HG03095 (cell line): ENCODE results near the gene OR14C36.
"Not testable (repeated sequence)": the region's sequence is repeated elsewhere in the genome, so short reads cannot be mapped to it uniquely, and the experiment has no call there.

ENCODE experiments used
- ATAC-seq: cut with Tn5 transposase; IDR thresholded peaks from one replicate; pipeline ENCODE4 v1.9.1; 2021; ENCODE audit warnings: moderate library complexity; ENCODE audit not compliant: unreplicated experiment

OR14C36 gene

GRCh38 chr1:248348475-248348874, at the start of gene OR14C36:
Gene OR14C36, plus strand, starts transcription at chr1:248348775. Its CDS starts 0 bp downstream, at chr1:248348775.
- ATAC-seq = no peak

- ATAC-seq = no peak
Measured at GRCh38 chr1:248303324-248303723, 45.3 kb upstream of the OR14C36 start, which contains the start of gene OR2T12. Gene OR2T12, minus strand, starts transcription at chr1:248303424. Its CDS starts 7,846 bp downstream, at chr1:248295578.

GRCh38 chr1:248305672-248306071, 42.9 kb upstream of the OR14C36 start:
- not testable (repeated sequence) for ATAC-seq

- no peak for ATAC-seq
Measured at GRCh38 chr1:248306103-248306502, 42.5 kb upstream of the OR14C36 start.

- ATAC-seq = not testable (repeated sequence)
Measured at GRCh38 chr1:248306740-248307139, 41.8 kb upstream of the OR14C36 start.

- no peak for ATAC-seq
Measured at GRCh38 chr1:248316796-248317195, 31.8 kb upstream of the OR14C36 start.

GRCh38 chr1:248324468-248324867, 24.1 kb upstream of the OR14C36 start, which contains the start of gene OR2M7:
Gene OR2M7, minus strand, starts transcription at chr1:248324568. Its CDS starts 0 bp downstream, at chr1:248324568.
- no peak for ATAC-seq

- no peak for ATAC-seq
Measured at GRCh38 chr1:248343451-248343850, 5.1 kb upstream of the OR14C36 start.

GRCh38 chr1:248359415-248359814, 10.8 kb downstream of the OR14C36 start:
- no peak for ATAC-seq

- no peak for ATAC-seq
Measured at GRCh38 chr1:248361121-248361715, 12.6 kb downstream of the OR14C36 start, which contains the start of gene OR2T4. Gene OR2T4, plus strand, starts transcription at chr1:248361665. Its CDS starts 0 bp downstream, at chr1:248361665.

- ATAC-seq = no peak
Measured at GRCh38 chr1:248366609-248367008, 18.0 kb downstream of the OR14C36 start.

GRCh38 chr1:248372394-248372793, 23.8 kb downstream of the OR14C36 start:
- ATAC-seq = no peak

- no peak for ATAC-seq
Measured at GRCh38 chr1:248373761-248374160, 25.2 kb downstream of the OR14C36 start.

GRCh38 chr1:248375446-248375845, 26.9 kb downstream of the OR14C36 start, which contains the start of gene OR2T6:
Gene OR2T6, plus strand, starts transcription at chr1:248375746. Its CDS starts 11,863 bp downstream, at chr1:248387609.
- ATAC-seq = no peak

- no peak for ATAC-seq
Measured at GRCh38 chr1:248376916-248377315, 28.3 kb downstream of the OR14C36 start.

- ATAC-seq = no peak
Measured at GRCh38 chr1:248380854-248381253, 32.3 kb downstream of the OR14C36 start.

- ATAC-seq = no peak
Measured at GRCh38 chr1:248388426-248388825, 39.9 kb downstream of the OR14C36 start.

- ATAC-seq = no peak
Measured at GRCh38 chr1:248393050-248393449, 44.5 kb downstream of the OR14C36 start.
